ENCODE results near the gene POP4.
A peak's percentile ranks its signal among the peaks of the same experiment; 100 is the strongest.

The POP4 gene

GRCh38 chr19:29588095-29588494, 18.0 kb upstream of the POP4 start:
- Mint-ChIP-seq H3K4me1 (ENCODE audit: low read depth) (peaks cover 26% of the 10 kb centered on the region), H3K27ac (no peak overlapping the region), H3K27me3 (peaks cover 35% of the 10 kb centered on the region), H3K4me3 (no peak overlapping the region), H3K9me3 (peaks cover 7% of the 10 kb centered on the region), H3K36me3 (ENCODE audit: low read depth) (peaks cover 5% of the 10 kb centered on the region)

- Mint-ChIP-seq H3K4me1 (ENCODE audit: low read depth) (peaks cover 18% of the 10 kb centered on the region), H3K36me3 (ENCODE audit: low read depth) (peaks cover 5% of the 10 kb centered on the region), H3K9me3 (peaks cover 7% of the 10 kb centered on the region), H3K27ac (no peak overlapping the region), H3K4me3 (no peak overlapping the region), H3K27me3 (peaks cover 34% of the 10 kb centered on the region)
Observed at GRCh38 chr19:29590278-29590677, 15.8 kb upstream of the POP4 start.

- H3K27me3 Mint-ChIP-seq: peaks cover 38% of the 10 kb centered on the region
Observed at GRCh38 chr19:29591670-29592069, 14.4 kb upstream of the POP4 start.

GRCh38 chr19:29593869-29594268, 12.2 kb upstream of the POP4 start:
- H3K36me3 Mint-ChIP-seq (ENCODE audit: low read depth): peaks cover 5% of the 10 kb centered on the region
- peaks cover 44% of the 10 kb centered on the region for H3K27me3 Mint-ChIP-seq
- no peak overlapping the region for H3K4me3 Mint-ChIP-seq
- peaks cover 7% of the 10 kb centered on the region for H3K9me3 Mint-ChIP-seq
- H3K27ac Mint-ChIP-seq: no peak overlapping the region
- no peaks in the 10 kb centered on the region for H3K4me1 Mint-ChIP-seq (ENCODE audit: low read depth)

More at GRCh38 chr19:29591670-29592069, 14.4 kb upstream of the POP4 start:
- H3K36me3 Mint-ChIP-seq (ENCODE audit: low read depth): peaks cover 5% of the 10 kb centered on the region
- peaks cover 7% of the 10 kb centered on the region for H3K9me3 Mint-ChIP-seq
- no peak overlapping the region for H3K4me3 Mint-ChIP-seq
- H3K4me1 Mint-ChIP-seq (ENCODE audit: low read depth): peaks cover 17% of the 10 kb centered on the region
- H3K27ac Mint-ChIP-seq: no peak overlapping the region

GRCh38 chr19:29596080-29596727, 9.9 kb upstream of the POP4 start:
- H3K4me3 Mint-ChIP-seq: no peak overlapping the region
- peaks cover 36% of the 10 kb centered on the region for H3K27me3 Mint-ChIP-seq
- no peaks in the 10 kb centered on the region for H3K36me3 Mint-ChIP-seq (ENCODE audit: low read depth)
- no peaks in the 10 kb centered on the region for H3K4me1 Mint-ChIP-seq (ENCODE audit: low read depth)
- H3K27ac Mint-ChIP-seq: no peak overlapping the region
- H3K9me3 Mint-ChIP-seq: no peaks in the 10 kb centered on the region

- Mint-ChIP-seq H3K4me3 (no peak overlapping the region), H3K4me1 (ENCODE audit: low read depth) (no peaks in the 10 kb centered on the region), H3K27me3 (peaks cover 28% of the 10 kb centered on the region), H3K36me3 (ENCODE audit: low read depth) (no peaks in the 10 kb centered on the region), H3K27ac (no peak overlapping the region), H3K9me3 (no peaks in the 10 kb centered on the region)
Observed at GRCh38 chr19:29596885-29597525, 9.1 kb upstream of the POP4 start.

- Mint-ChIP-seq H3K36me3 (ENCODE audit: low read depth) (no peaks in the 10 kb centered on the region), H3K9me3 (no peaks in the 10 kb centered on the region), H3K4me3 (no peak overlapping the region), H3K4me1 (ENCODE audit: low read depth) (no peaks in the 10 kb centered on the region), H3K27ac (no peak overlapping the region), H3K27me3 (peaks cover 21% of the 10 kb centered on the region)
Observed at GRCh38 chr19:29598036-29598435, 8.0 kb upstream of the POP4 start.

- Mint-ChIP-seq H3K36me3 (ENCODE audit: low read depth) (no peaks in the 10 kb centered on the region), H3K4me1 (ENCODE audit: low read depth) (no peaks in the 10 kb centered on the region), H3K27me3 (peaks cover 20% of the 10 kb centered on the region), H3K27ac (no peak overlapping the region), H3K4me3 (no peak overlapping the region), H3K9me3 (no peaks in the 10 kb centered on the region)
Observed at GRCh38 chr19:29598496-29598895, 7.6 kb upstream of the POP4 start.

- Mint-ChIP-seq H3K36me3 (ENCODE audit: low read depth) (no peaks in the 10 kb centered on the region), H3K27ac (no peak overlapping the region), H3K27me3 (no peaks in the 10 kb centered on the region), H3K4me3 (no peak overlapping the region), H3K9me3 (no peaks in the 10 kb centered on the region), H3K4me1 (ENCODE audit: low read depth) (peaks cover 23% of the 10 kb centered on the region)
Observed at GRCh38 chr19:29603308-29603707, 2.8 kb upstream of the POP4 start.

GRCh38 chr19:29606420-29606747, 301 bp downstream of the POP4 start:
- H3K4me3 Mint-ChIP-seq: peak overlapping the region; percentile 94
- no peaks in the 10 kb centered on the region for H3K9me3 Mint-ChIP-seq
- H3K27me3 Mint-ChIP-seq: no peaks in the 10 kb centered on the region
- H3K4me1 Mint-ChIP-seq (ENCODE audit: low read depth): peaks cover 39% of the 10 kb centered on the region
- peak overlapping the region; percentile 99 for H3K27ac Mint-ChIP-seq
- H3K36me3 Mint-ChIP-seq (ENCODE audit: low read depth): peaks cover 24% of the 10 kb centered on the region

GRCh38 chr19:29609636-29610035, 3.6 kb downstream of the POP4 start:
- H3K36me3 Mint-ChIP-seq (ENCODE audit: low read depth): peaks cover 44% of the 10 kb centered on the region
- no peak overlapping the region for H3K27ac Mint-ChIP-seq
- H3K27me3 Mint-ChIP-seq: no peaks in the 10 kb centered on the region
- H3K9me3 Mint-ChIP-seq: no peaks in the 10 kb centered on the region
- H3K4me3 Mint-ChIP-seq: no peak overlapping the region
- peaks cover 37% of the 10 kb centered on the region for H3K4me1 Mint-ChIP-seq (ENCODE audit: low read depth)

- peaks cover 48% of the 10 kb centered on the region for H3K36me3 Mint-ChIP-seq (ENCODE audit: low read depth)
- H3K27ac Mint-ChIP-seq: no peak overlapping the region
- no peaks in the 10 kb centered on the region for H3K27me3 Mint-ChIP-seq
- peaks cover 37% of the 10 kb centered on the region for H3K4me1 Mint-ChIP-seq (ENCODE audit: low read depth)
- no peak overlapping the region for H3K4me3 Mint-ChIP-seq
- no peaks in the 10 kb centered on the region for H3K9me3 Mint-ChIP-seq
Observed at GRCh38 chr19:29610213-29610573, 4.1 kb downstream of the POP4 start.

- peaks cover 53% of the 10 kb centered on the region for H3K36me3 Mint-ChIP-seq (ENCODE audit: low read depth)
- no peaks in the 10 kb centered on the region for H3K9me3 Mint-ChIP-seq
- peak overlapping the region; percentile 39 for H3K27ac Mint-ChIP-seq
- H3K4me3 Mint-ChIP-seq: no peak overlapping the region
- no peaks in the 10 kb centered on the region for H3K27me3 Mint-ChIP-seq
- peaks cover 37% of the 10 kb centered on the region for H3K4me1 Mint-ChIP-seq (ENCODE audit: low read depth)
Observed at GRCh38 chr19:29610574-29611271, 4.6 kb downstream of the POP4 start.

GRCh38 chr19:29612121-29612520, 6.0 kb downstream of the POP4 start:
- no peaks in the 10 kb centered on the region for H3K27me3 Mint-ChIP-seq
- no peaks in the 10 kb centered on the region for H3K9me3 Mint-ChIP-seq
- H3K4me1 Mint-ChIP-seq (ENCODE audit: low read depth): peaks cover 25% of the 10 kb centered on the region
- no peak overlapping the region for H3K4me3 Mint-ChIP-seq
- peaks cover 59% of the 10 kb centered on the region for H3K36me3 Mint-ChIP-seq (ENCODE audit: low read depth)
- no peak overlapping the region for H3K27ac Mint-ChIP-seq

GRCh38 chr19:29612801-29613595, 6.9 kb downstream of the POP4 start:
- Mint-ChIP-seq H3K4me3 (no peak overlapping the region), H3K9me3 (no peaks in the 10 kb centered on the region), H3K36me3 (ENCODE audit: low read depth) (peaks cover 59% of the 10 kb centered on the region), H3K27me3 (no peaks in the 10 kb centered on the region), H3K27ac (no peak overlapping the region), H3K4me1 (ENCODE audit: low read depth) (peaks cover 18% of the 10 kb centered on the region)
